Right ventricle myocardium superior (tissue), 1 donor: ENCODE results near the gene SLC22A14. TPM values are rescaled to one million over a fixed set of nuclear protein-coding genes. Genes with fewer than 3 reads are reported as not detected.
"Not testable (repeated sequence)": the region's sequence is repeated elsewhere in the genome, so short reads cannot be mapped to it uniquely, and the experiment has no call there.

Source experiments
- ATAC-seq: fragments of 200-7000 bp; cut with Tn5 transposase; one replicate; pipeline ENCODE4 v1.9.1; 2020; ENCODE audit warnings: mild to moderate bottlenecking; ENCODE audit not compliant: poor library complexity
- DNase-seq: peaks from one replicate; pipeline ENCODE4 v3.0.0-alpha.2; 2020
- intact Hi-C: fragments of 100-400 bp; cut with DNase I; formaldehyde crosslinking; loops from one replicate; pipeline ENCODE4 v1.11.2; 2022
- total RNA-seq: library from RNA; stranded (reverse); fragmentation: NEBNext Ultra II Directional; extraction: Animal tissue kit (Norgen Biotek cat#: 25700); gene quantifications from one replicate; pipeline ENCODE4 v1.2.1, GENCODE V29; 2021
- donor health status: DM: no; HTN: yes; CAD: no; lungs with severe emphysema.

The SLC22A14 gene
- total RNA-seq, 1 donor from 2014 or later, result not detected

DNA sequence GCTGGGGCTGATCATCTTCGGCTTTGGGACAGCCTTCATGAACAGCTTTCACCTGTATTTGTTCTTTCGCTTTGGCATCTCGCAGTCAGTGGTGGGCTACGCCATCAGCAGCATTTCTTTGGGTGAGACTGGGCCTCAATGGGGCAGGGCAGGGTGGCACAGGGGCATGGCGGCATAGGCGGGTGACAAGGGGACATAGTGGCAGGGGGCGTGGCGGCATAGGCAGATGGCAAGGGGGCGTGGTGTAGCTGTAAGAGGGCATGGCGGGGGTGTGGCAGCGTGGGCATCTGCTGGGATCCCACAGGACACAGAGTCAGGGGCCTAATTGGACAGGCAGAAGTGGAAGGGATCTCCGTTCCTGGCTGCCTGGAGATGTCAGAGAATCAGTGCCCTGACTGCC, 25.5 kb downstream of the SLC22A14 start:
- no peak for ATAC-seq
- intact Hi-C loops, result no loop called here
- no peak for DNase-seq

DNA sequence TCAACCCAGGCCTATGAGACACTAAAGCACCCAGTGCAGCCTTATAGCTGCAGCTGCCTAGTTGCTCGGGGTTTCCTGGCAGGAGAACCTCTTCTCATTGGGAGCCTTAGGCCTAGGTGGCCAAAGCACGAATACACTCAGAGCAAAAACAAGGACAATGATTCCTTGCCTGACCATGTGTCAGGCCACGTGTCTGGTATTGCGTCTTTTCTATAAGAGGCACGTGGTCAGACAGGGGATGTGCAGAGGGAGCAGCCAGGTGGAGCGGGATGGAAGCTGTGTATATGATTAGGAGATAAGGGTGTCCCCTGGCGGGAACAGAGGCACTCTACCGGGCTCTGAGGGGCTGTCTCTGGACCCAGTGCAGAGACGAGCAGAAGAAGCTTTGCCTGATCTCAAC, 26.4 kb downstream of the SLC22A14 start:
- intact Hi-C loops, result no loop called here
- no peak for DNase-seq
- no peak for ATAC-seq

DNA sequence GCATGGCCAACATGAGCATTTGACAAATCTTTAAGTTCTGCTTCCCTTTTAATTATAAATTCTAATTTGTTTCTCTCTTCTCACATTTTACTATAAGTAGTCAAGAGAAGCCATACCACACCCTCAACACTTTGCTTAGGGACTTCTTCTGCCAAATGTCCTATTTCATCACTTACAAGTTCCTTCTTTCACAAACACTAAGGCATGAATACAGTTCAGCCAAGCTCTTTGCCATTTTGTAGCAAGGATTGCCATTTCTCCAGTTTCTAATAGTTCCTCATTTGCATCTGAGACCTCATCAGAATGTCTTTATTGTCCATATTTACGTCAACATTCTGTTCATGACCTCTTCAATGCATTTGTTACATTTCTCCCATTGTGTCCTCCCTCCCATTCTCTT, 29.4 kb downstream of the SLC22A14 start:
- no peak for ATAC-seq
- intact Hi-C loops, result no loop called here
- no peak for DNase-seq

- intact Hi-C loops, result no loop called here
- no peak for ATAC-seq
- DNase-seq, result no peak
Observed at GRCh38 chr3:38311941-38312340, 29.8 kb downstream of the SLC22A14 start.

GRCh38 chr3:38312356-38312755, 30.3 kb downstream of the SLC22A14 start:
- intact Hi-C loops, result no loop called here
- no peak for DNase-seq
- ATAC-seq, result no peak

GRCh38 chr3:38313263-38313662, 31.2 kb downstream of the SLC22A14 start:
- ATAC-seq (no peak), DNase-seq (no peak)
- intact Hi-C loops, result no loop called here

DNA sequence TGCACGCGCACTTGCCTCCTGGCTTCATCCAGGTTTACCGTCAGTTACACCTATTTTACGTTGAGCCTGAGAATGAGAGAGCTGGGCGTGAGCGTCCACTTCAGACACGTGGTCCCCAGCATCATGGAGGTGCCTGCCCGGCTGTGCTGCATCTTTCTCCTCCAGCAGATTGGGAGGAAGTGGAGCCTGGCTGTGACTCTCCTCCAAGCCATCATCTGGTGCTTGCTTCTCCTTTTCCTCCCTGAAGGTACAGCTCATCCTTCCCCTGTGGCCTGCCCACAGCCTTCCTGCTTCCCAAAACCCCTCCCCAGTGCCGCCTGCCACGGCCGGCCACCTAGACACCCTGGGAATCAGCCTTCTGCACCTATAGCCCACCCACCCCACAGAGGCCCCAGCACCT, 31.6 kb downstream of the SLC22A14 start:
- ATAC-seq (no peak), DNase-seq (no peak)
- intact Hi-C loops, result no loop called here

DNA sequence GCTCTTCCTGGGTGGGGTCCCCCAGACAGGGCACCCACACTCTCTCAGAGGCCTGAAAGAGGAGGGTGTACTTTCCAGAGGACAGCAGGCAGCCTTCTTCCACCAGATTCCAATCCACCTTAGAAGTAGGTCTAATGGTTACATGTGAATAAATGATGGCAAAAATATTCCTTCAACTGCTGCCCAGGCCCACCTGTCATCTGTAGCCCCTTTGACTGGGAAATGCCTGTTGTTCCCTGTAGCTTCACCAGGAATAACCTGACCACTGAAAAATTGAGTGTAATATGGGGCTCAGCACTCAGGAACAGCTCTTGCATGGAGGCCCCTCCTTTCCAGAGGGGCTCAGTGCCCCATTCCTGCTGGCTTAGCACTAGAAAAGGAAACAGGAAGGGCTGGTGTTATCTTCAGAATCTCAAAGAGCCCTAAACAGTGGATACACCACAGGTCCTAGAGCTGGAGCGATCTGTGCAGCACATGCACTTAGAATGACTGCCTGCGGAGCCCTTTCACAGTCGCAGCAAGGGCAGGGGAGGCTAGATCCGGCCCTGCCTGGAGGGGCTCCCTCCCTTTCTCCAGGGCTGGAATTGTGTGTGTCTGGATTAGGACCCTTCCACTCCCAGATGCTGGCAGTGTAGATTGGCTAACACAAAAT, 32.1 kb downstream of the SLC22A14 start:
- no peak for DNase-seq
- intact Hi-C loops, result no loop called here

GRCh38 chr3:38314764-38315487, 32.8 kb downstream of the SLC22A14 start:
- intact Hi-C loops, result no loop called here
- DNase-seq (no peak), ATAC-seq (no peak)

More for the DNA sequence above, 32.1 kb downstream of the SLC22A14 start:
- no peak for ATAC-seq

DNA sequence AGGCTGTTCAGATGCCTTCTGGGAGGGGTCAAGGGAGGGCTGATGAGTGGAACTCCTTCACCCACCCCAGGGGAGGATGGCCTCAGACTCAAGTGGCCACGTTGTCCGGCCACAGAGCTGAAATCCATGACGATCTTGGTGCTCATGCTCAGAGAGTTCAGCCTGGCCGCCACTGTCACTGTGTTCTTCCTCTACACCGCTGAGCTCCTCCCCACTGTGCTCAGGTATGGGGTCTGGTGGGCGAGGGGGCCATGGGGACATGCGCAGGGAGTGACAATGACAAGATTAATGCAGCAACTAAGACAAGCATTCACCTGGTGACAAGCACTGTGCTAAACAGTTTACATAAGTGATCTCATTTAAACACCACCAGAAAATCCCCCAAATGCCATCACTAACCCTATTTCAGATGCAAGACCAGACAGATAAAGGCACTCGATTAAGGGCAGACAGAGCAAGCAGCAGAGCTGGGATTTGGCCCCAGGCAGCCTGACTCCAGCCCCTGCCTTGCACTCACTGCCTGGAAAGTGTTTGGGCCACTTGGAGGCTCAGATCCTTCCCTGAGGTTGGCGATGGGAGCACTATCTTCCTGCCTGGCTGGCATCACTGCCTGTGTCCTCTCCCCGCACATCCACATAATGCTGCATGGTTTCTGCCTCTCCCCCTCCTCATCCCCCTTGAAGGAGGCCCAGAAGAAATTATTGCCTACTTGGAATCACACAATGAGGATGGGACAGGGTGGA, 33.6 kb downstream of the SLC22A14 start:
- DNase-seq (no peak), ATAC-seq (no peak)
- intact Hi-C loops, result no loop called here

- intact Hi-C loops, result no loop called here
- ATAC-seq (no peak), DNase-seq (no peak)
Observed at GRCh38 chr3:38316356-38317191, 34.5 kb downstream of the SLC22A14 start.

DNA sequence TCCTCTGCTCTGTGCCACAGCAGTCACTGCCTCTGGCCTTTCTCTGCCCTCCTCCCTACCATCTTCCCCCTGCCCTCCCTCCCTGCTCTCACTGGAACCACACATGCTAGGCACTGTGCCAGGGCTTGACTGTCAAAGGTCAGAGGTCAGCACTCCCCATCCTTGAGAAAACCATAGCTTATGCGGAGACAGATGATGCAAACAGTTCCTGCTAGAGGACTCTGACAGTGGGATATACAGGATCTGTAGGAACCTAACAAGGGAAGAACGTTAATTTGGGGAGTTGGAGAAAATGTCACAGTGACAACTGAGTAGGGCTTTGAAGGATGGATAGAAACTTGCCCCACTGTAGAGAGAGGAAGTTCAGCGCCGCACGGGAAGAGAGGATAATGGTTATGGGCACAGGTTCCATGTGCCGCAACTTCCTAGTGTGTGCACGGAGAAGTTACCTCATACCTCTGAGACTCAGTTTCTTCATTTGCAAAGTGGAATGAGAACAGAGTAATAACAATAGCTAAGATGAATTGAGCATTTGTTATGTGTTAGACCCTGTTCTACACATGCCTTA, 35.2 kb downstream of the SLC22A14 start:
- no peak for ATAC-seq
- intact Hi-C loops, result no loop called here
- no peak for DNase-seq

DNA sequence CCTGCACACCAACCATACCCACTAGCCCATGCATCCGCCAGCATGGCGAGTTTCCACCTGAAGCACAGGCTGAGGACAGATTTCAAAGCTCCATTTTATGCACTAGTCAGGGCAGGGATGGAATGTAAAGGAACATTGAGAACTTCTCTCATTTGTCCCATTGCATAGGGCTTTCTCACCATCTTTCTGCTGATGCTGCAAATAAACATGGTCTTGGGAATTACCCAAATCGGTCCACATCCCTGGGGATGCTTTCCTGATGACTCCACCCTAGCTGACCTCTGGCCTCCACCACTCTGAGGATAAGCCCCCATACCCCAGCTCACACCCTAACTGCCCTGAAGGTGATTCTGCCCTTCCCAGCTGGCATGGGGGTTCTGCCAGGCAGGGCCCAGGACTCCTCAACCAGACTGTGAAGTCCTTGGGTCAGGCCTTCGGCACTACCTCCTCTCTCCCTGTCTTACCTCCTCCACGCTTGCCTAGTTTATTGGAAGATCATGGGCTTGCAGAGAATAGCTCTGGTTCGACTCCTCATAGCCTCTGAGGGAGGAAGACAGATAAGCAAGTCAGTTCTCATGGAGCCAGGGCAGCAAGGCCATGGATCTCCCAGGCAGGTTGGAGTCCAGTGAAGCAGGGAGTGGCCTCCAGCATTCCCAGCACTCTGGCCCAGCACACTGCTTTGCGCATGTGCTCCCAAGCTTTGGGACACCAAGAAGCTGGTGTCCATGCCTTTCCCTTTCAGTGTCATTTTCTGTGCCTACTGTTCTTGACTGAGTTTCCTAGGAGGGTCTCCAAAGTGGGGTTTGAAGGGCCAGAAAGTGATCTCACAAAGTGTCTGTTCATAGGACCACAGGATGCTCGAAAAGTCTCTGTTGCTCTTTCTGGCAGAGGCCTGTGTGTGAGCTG, 36.9 kb downstream of the SLC22A14 start:
- ATAC-seq (no peak), DNase-seq (no peak)
- intact Hi-C loops, result no loop called here

- ATAC-seq, intact Hi-C loops, DNase-seq: not testable (repeated sequence)
Observed at GRCh38 chr3:38320638-38321037, 38.5 kb downstream of the SLC22A14 start.

- intact Hi-C loops, result no loop called here
- ATAC-seq (no peak), DNase-seq (no peak)
Observed at GRCh38 chr3:38323060-38323459, 41.0 kb downstream of the SLC22A14 start.

DNA sequence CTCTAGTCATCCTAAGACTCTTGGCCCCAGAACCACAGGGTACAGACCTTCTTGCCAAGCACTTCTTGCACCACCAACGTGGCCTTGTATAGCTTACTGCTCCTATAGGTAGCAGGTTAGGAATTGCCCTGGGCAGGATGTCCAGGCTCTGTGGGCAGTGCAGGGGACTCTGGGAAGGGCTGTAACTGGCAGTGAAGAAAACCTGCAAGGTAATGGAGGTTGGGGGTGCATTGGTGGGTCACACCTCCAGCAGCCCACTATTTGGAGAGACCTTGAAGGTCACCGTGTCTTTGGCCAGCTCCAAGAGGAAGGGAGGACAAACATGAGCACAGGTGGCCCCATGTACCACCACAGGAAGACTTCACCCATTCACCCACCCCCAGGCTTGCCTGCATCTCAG, 43.2 kb downstream of the SLC22A14 start:
- no peak for DNase-seq
- no peak for ATAC-seq
- intact Hi-C loops, result no loop called here

DNA sequence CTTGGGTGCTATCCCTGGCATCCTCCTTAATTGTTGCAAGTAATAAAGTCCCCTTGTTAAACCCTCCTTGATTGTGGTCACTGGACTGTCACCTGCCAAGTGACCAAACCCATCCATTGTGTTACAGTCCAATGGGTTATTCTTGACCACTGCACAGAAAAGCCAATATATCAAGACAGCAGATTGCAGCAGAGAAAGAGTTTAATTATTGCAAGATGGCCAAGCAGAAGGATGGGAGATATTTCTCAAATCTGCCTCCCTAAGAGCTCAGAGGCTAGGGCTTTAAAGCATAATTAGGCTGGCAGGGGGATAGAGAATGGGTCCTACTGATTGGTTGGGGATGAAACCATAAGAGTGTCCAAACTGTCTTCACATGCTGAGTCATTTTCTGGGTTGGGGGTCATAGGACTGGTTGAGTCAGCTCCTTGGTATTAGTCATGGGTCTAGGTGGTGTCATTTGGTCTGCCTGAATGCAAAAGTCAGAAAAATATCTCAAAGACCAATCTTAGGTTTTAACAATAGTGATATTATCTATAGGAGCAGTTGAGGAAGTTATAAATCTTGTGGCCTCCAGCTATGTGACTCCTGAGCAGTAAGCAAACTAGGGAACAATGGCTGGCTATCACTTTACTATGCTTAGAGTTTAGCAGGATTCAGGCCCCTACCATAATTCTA, 45.4 kb downstream of the SLC22A14 start:
- DNase-seq, result no peak
- intact Hi-C loops, result no loop called here
- ATAC-seq, result no peak
